HG03460 (cell line): Measurements from ENCODE around the gene KLK2.

ENCODE experiments used
- ATAC-seq: cut with Tn5 transposase; IDR thresholded peaks from one replicate; pipeline ENCODE4 v1.9.1; 2021; ENCODE audit not compliant: unreplicated experiment

The KLK2 gene

GRCh38 chr19:50844296-50844935 is 28.8 kb upstream of the KLK2 start:
- ATAC-seq = no peak

DNA sequence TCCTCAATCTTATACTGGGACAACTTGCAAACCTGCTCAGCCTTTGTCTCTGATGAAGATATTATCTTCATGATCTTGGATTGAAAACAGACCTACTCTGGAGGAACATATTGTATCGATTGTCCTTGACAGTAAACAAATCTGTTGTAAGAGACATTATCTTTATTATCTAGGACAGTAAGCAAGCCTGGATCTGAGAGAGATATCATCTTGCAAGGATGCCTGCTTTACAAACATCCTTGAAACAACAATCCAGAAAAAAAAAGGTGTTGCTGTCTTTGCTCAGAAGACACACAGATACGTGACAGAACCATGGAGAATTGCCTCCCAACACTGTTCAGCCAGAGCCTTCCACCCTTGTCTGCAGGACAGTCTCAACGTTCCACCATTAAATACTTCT is 22.5 kb upstream of the KLK2 start:
- no peak for ATAC-seq

DNA sequence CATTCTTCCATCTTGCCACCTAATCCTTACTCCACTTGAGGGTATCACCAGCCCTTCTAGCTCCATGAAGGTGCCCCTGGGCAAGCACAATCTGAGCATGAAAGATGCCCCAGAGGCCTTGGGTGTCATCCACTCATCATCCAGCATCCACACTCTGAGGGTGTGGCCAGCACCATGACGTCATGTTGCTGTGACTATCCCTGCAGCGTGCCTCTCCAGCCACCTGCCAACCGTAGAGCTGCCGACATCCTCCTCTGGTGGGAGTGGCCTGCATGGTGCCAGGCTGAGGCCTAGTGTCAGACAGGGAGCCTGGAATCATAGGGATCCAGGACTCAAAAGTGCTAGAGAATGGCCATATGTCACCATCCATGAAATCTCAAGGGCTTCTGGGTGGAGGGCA is 21.6 kb upstream of the KLK2 start:
- no peak for ATAC-seq

- no peak for ATAC-seq
Observed at GRCh38 chr19:50854636-50855410, 18.4 kb upstream of the KLK2 start, which contains the start of gene KLK3. Gene KLK3 (plus strand): TSS chr19:50854915. CDS start chr19:50854956, 41 bp downstream.

DNA sequence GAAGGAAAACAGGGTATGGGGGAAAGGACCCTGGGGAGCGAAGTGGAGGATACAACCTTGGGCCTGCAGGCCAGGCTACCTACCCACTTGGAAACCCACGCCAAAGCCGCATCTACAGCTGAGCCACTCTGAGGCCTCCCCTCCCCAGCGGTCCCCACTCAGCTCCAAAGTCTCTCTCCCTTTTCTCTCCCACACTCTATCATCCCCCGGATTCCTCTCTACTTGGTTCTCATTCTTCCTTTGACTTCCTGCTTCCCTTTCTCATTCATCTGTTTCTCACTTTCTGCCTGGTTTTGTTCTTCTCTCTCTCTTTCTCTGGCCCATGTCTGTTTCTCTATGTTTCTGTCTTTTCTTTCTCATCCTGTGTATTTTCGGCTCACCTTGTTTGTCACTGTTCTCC is 15.9 kb upstream of the KLK2 start:
- no peak for ATAC-seq

GRCh38 chr19:50858886-50859285 is 14.4 kb upstream of the KLK2 start:
- no peak for ATAC-seq

GRCh38 chr19:50859849-50860248 is 13.4 kb upstream of the KLK2 start:
- ATAC-seq = no peak

- no peak for ATAC-seq
Observed at GRCh38 chr19:50861010-50861409, 12.2 kb upstream of the KLK2 start.

DNA sequence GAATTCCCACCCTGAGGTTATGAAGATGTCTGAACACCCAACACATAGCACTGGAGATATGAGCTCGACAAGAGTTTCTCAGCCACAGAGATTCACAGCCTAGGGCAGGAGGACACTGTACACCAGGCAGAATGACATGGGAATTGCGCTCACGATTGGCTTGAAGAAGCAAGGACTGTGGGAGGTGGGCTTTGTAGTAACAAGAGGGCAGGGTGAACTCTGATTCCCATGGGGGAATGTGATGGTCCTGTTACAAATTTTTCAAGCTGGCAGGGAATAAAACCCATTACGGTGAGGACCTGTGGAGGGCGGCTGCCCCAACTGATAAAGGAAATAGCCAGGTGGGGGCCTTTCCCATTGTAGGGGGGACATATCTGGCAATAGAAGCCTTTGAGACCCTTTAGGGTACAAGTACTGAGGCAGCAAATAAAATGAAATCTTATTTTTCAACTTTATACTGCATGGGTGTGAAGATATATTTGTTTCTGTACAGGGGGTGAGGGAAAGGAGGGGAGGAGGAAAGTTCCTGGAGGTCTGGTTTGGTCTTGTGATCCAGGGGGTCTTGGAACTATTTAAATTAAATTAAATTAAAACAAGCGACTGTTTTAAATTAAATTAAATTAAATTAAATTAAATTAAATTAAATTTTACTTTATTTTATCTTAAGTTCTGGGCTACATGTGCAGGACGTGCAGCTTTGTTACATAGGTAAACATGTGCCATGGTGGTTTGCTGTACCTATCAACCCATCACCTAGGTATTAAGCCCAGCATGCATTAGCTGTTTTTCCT is 11.5 kb upstream of the KLK2 start:
- ATAC-seq = no peak

- no peak for ATAC-seq
Observed at GRCh38 chr19:50869479-50869878, 3.8 kb upstream of the KLK2 start.

DNA sequence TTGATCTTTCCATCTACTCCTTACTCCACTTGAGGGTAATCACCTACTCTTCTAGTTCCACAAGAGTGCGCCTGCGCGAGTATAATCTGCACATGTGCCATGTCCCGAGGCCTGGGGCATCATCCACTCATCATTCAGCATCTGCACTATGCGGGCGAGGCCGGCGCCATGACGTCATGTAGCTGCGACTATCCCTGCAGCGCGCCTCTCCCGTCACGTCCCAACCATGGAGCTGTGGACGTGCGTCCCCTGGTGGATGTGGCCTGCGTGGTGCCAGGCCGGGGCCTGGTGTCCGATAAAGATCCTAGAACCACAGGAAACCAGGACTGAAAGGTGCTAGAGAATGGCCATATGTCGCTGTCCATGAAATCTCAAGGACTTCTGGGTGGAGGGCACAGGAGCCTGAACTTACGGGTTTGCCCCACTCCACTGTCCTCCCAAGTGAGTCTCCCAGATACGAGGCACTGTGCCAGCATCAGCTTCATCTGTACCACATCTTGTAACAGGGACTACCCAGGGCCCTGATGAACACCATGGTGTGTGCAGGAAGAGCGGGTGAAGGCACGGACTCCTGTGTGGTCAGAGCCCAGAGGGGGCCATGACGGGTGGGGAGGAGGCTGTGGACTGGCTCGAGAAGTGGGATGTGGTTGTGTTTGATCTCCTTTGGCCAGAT is 2.7 kb upstream of the KLK2 start:
- no peak for ATAC-seq

DNA sequence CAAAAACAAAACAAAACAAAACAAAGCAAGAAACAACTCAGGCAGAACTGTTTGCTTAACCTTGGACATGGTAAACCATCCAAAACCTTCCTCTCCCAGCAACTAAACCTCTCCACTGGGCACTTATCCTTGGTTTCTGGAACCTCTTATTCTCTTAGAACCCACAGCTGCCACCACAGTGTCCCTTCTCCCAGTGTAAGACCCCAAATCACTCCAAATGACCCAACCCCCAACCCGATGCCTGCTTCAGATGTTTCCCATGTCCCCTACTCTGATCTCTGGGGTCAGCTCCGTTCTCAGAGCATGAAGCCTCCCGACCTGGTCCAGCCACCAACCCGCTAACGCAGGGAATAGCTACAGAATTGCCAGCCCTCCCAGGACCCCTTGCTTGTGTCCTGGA is 972 bp downstream of the KLK2 start:
- no peak for ATAC-seq

- ATAC-seq = no peak
Observed at GRCh38 chr19:50875795-50876422, 2.7 kb downstream of the KLK2 start.

DNA sequence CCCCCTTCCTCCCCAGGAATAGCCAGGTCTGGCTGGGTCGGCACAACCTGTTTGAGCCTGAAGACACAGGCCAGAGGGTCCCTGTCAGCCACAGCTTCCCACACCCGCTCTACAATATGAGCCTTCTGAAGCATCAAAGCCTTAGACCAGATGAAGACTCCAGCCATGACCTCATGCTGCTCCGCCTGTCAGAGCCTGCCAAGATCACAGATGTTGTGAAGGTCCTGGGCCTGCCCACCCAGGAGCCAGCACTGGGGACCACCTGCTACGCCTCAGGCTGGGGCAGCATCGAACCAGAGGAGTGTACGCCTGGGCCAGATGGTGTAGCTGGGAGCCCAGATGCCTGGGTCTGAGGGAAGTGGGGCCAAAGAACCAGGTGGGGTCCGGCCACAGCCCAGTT is 3.2 kb downstream of the KLK2 start:
- ATAC-seq = no peak

GRCh38 chr19:50877338-50877737 is 4.1 kb downstream of the KLK2 start:
- no peak for ATAC-seq

DNA sequence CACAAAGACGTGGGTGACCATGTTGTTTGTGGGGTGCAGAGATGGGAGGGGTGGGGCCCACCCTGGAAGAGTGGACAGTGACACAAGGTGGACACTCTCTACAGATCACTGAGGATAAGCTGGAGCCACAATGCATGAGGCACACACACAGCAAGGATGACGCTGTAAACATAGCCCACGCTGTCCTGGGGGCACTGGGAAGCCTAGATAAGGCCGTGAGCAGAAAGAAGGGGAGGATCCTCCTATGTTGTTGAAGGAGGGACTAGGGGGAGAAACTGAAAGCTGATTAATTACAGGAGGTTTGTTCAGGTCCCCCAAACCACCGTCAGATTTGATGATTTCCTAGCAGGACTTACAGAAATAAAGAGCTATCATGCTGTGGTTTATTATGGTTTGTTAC is 5.6 kb downstream of the KLK2 start:
- ATAC-seq = no peak

GRCh38 chr19:50880241-50880640 is 7.0 kb downstream of the KLK2 start:
- ATAC-seq = no peak

DNA sequence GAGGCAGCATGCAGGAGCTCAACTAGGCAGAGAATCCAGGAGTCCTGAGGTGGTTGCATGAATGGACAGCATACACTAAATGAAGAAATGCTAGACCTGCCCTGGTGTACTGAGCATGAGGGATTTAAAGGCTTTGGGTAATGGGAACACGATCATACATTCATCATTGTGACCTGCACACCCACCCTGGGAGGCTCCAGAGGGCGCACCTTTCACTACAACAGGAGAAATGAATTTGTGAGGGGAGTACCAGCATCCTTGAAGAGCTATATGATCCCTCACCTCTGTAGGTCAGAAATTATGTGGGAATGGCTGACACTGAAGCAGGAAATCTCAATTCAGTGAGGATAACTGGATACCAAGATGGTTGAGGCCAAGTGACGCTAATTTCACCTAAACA is 8.9 kb downstream of the KLK2 start:
- no peak for ATAC-seq

- ATAC-seq = no peak
Observed at GRCh38 chr19:50889638-50890037, 16.4 kb downstream of the KLK2 start.

- no peak for ATAC-seq
Observed at GRCh38 chr19:50890422-50891252, 17.4 kb downstream of the KLK2 start.
